ENCODE data around the gene GLRA1. TPM values are rescaled to one million over a fixed set of nuclear protein-coding genes. Genes with fewer than 3 reads are reported as not detected.
A peak's percentile ranks its signal among the peaks of the same experiment; 100 is the strongest.
"Not testable (repeated sequence)": the region's sequence is repeated elsewhere in the genome, so short reads cannot be mapped to it uniquely, and the experiment has no call there.

The GLRA1 gene
- total RNA-seq, 1 donor from 2014 or later: not detected

GRCh38 chr5:151917904-151918303 lies 6.7 kb downstream of the GLRA1 start:
- DNase-seq (ENCODE audit: low spot score): no peak

- DNase-seq (ENCODE audit: low spot score): no peak
These were observed 11.2 kb downstream of the GLRA1 start for GRCh38 chr5:151913425-151913824.

- no peak for DNase-seq (ENCODE audit: low spot score)
These were observed 12.3 kb downstream of the GLRA1 start for GRCh38 chr5:151912360-151912759.

- no peak for DNase-seq (ENCODE audit: low spot score)
These were observed 13.6 kb downstream of the GLRA1 start for GRCh38 chr5:151911011-151911410.

GRCh38 chr5:151909628-151910027 lies 15.0 kb downstream of the GLRA1 start:
- no peak for DNase-seq (ENCODE audit: low spot score)

- DNase-seq (ENCODE audit: low spot score): peak; percentile 19
These were observed 18.4 kb downstream of the GLRA1 start for GRCh38 chr5:151906246-151906645.

GRCh38 chr5:151905557-151905961 lies 19.1 kb downstream of the GLRA1 start:
- DNase-seq (ENCODE audit: low spot score): peak; percentile 31

- peak; percentile 25 for DNase-seq (ENCODE audit: low spot score)
These were observed 19.7 kb downstream of the GLRA1 start for GRCh38 chr5:151904909-151905308.

GRCh38 chr5:151904127-151904526 lies 20.5 kb downstream of the GLRA1 start:
- DNase-seq (ENCODE audit: low spot score): no peak

GRCh38 chr5:151903243-151903653 lies 21.4 kb downstream of the GLRA1 start:
- DNase-seq (ENCODE audit: low spot score): no peak

- no peak for DNase-seq (ENCODE audit: low spot score)
These were observed 22.4 kb downstream of the GLRA1 start for GRCh38 chr5:151902215-151902614.

GRCh38 chr5:151901611-151902010 lies 23.0 kb downstream of the GLRA1 start:
- DNase-seq (ENCODE audit: low spot score): no peak

- peak; percentile 54 for DNase-seq (ENCODE audit: low spot score)
These were observed 23.8 kb downstream of the GLRA1 start for GRCh38 chr5:151900891-151901290.

GRCh38 chr5:151899399-151899798 lies 25.3 kb downstream of the GLRA1 start:
- no peak for DNase-seq (ENCODE audit: low spot score)

GRCh38 chr5:151897896-151898295 lies 26.8 kb downstream of the GLRA1 start:
- no peak for DNase-seq (ENCODE audit: low spot score)

- peak; percentile 15 for DNase-seq (ENCODE audit: low spot score)
These were observed 27.6 kb downstream of the GLRA1 start for GRCh38 chr5:151897020-151897552.

- peak; percentile 87 for DNase-seq (ENCODE audit: low spot score)
These were observed 28.5 kb downstream of the GLRA1 start for GRCh38 chr5:151896031-151896691.

- no peak for DNase-seq (ENCODE audit: low spot score)
These were observed 29.0 kb downstream of the GLRA1 start for GRCh38 chr5:151895660-151896030.

GRCh38 chr5:151893485-151893884 lies 31.2 kb downstream of the GLRA1 start:
- not testable (repeated sequence) for DNase-seq (ENCODE audit: low spot score)

- no peak for DNase-seq (ENCODE audit: low spot score)
These were observed 32.3 kb downstream of the GLRA1 start for GRCh38 chr5:151892393-151892792.

GRCh38 chr5:151890299-151890698 lies 34.4 kb downstream of the GLRA1 start:
- no peak for DNase-seq (ENCODE audit: low spot score)

- no peak for DNase-seq (ENCODE audit: low spot score)
These were observed 35.0 kb downstream of the GLRA1 start for GRCh38 chr5:151889614-151890013.

GRCh38 chr5:151886546-151887275 lies 37.9 kb downstream of the GLRA1 start:
- DNase-seq (ENCODE audit: low spot score): no peak

Measured in umbilical cord (tissue), 2 donors.